Nephron progenitor cell (in vitro differentiated cells): ENCODE data around the gene OLFM1.
A peak's percentile ranks its signal among the peaks of the same experiment; 100 is the strongest.

Source experiments
- DNase-seq: peaks from one replicate; pipeline ENCODE4 v3.0.0; 2021
- H3K27ac Mint-ChIP-seq: 2 replicates; pipeline ENCODE4 v1.8.0; 2021; ENCODE audit warnings: mild to moderate bottlenecking, moderate library complexity, mixed read lengths
- H3K27me3 Mint-ChIP-seq: 2 replicates; pipeline ENCODE4 v1.8.0; 2021; ENCODE audit warnings: mild to moderate bottlenecking, low read depth, mixed read lengths; ENCODE audit not compliant: poor library complexity
- H3K36me3 Mint-ChIP-seq: 2 replicates; pipeline ENCODE4 v1.8.0; 2021; ENCODE audit warnings: low read depth, mixed read lengths
- H3K4me1 Mint-ChIP-seq: 2 replicates; pipeline ENCODE4 v1.8.0; 2021; ENCODE audit warnings: mixed read lengths
- H3K4me3 Mint-ChIP-seq: 2 replicates; pipeline ENCODE4 v1.8.0; 2021; ENCODE audit warnings: mild to moderate bottlenecking, moderate library complexity, mixed read lengths
- H3K9me3 Mint-ChIP-seq: 2 replicates; pipeline ENCODE4 v1.8.0; 2021; ENCODE audit warnings: mild to moderate bottlenecking, moderate library complexity, mixed read lengths
- TF ChIP-seq, protein P1 (sequence below): fragments of 200-600 bp; sonication (generic); IDR thresholded peaks from 2 replicates; pipeline ENCODE4 v1.5.0; 2021; ENCODE audit warnings: antibody characterized with exemption

The OLFM1 gene

DNA sequence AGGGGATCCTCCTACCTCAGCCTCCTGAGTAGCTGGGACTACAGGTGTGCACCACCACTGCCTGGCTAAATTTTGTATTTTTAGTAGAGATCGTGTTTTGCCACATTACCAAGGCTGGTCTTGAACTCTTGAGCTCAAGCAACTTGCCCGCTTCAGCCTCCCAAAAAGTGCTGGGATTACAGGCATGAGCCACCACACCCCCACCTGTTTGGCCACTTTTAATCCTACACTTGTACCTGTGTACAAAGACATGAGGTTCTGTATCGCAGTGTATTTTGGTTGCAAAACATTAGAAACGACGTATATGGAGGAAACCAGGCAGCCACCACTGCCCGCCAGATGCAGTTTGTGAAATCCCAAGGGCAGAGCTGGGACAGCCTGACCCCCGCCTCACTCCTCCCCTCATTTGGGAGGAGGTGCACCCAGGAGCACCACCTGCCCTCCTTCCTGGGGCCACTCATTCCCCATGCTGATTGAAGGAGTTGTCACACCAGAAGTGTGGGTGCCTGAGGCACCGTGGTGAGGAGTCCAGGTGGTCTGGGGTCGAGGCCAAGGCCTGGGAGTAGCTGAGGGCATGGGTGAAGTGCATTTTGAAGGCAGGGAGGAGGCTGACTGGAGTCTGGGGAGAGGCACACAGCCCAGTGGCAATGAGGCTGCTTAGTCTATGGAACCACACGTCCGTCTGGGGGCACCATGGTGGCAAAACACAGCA lies 39.3 kb upstream of the OLFM1 start:
- Mint-ChIP-seq H3K9me3 (peaks cover 10% of the 10 kb centered on the region), H3K4me1 (peaks cover 21% of the 10 kb centered on the region), H3K36me3 (no peaks in the 10 kb centered on the region), H3K27ac (peak overlapping the region; percentile 29), H3K27me3 (peaks cover 16% of the 10 kb centered on the region), H3K4me3 (no peak overlapping the region)
- no peak for DNase-seq
- TF ChIP-seq, protein P1, sequence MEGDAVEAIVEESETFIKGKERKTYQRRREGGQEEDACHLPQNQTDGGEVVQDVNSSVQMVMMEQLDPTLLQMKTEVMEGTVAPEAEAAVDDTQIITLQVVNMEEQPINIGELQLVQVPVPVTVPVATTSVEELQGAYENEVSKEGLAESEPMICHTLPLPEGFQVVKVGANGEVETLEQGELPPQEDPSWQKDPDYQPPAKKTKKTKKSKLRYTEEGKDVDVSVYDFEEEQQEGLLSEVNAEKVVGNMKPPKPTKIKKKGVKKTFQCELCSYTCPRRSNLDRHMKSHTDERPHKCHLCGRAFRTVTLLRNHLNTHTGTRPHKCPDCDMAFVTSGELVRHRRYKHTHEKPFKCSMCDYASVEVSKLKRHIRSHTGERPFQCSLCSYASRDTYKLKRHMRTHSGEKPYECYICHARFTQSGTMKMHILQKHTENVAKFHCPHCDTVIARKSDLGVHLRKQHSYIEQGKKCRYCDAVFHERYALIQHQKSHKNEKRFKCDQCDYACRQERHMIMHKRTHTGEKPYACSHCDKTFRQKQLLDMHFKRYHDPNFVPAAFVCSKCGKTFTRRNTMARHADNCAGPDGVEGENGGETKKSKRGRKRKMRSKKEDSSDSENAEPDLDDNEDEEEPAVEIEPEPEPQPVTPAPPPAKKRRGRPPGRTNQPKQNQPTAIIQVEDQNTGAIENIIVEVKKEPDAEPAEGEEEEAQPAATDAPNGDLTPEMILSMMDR, result no peak

DNA sequence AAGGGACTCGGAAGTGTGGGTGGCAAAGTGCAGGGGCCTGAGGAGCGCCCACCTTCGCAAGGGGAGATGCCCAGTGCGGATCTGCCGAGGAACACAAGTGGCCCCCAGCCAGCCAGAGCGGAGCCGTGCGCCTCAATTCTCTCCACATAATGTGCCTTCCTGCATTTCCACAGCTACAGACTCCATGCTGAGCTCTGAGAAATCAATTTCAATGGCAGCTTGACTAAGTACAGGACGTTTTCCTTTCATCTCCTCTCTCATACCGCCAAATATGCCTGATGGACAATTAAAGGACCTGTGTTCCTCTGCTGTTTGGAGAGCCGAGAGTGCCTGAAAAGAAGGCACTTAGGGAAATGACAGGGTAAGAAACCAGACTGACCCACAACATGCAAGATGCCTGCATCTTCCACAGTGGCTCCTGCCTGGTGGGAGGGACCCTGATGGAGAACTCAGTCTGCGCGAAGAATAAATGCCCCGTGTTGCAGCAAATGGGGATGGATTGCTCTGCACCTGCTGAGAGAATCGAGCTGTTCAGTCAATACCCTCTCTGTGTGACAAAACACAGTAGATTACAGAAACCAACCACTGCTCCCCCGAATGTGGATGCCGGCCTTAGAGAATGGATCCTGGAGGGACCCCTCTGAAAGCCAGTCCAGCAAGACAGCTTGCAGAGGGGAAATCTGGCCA lies 38.6 kb upstream of the OLFM1 start:
- H3K4me1 Mint-ChIP-seq, result peaks cover 21% of the 10 kb centered on the region
- TF ChIP-seq, protein P1, result no peak
- H3K27me3 Mint-ChIP-seq, result peaks cover 15% of the 10 kb centered on the region
- no peak for DNase-seq
- H3K27ac Mint-ChIP-seq, result no peak overlapping the region
- H3K9me3 Mint-ChIP-seq, result peaks cover 11% of the 10 kb centered on the region
- no peaks in the 10 kb centered on the region for H3K36me3 Mint-ChIP-seq
- no peak overlapping the region for H3K4me3 Mint-ChIP-seq

DNA sequence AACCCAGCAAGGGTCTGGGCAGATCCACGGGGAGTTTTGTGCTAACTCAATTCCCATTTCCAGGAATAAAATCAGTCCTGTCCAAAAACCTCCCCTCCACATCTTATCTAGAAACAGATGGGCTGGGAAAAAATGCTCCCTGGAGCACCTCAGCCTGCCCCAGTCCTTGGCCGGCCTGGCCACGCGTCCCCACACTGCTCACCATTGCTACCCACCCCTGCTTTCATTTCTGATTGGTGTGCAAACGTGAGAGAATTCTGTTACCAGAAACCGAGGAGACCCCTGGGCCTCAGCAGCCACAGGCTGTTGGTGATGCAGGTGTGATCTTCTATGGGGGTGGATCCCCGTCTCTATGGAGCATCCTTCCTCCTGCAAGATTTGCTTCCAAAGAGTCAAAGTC lies 38.0 kb upstream of the OLFM1 start:
- no peak for DNase-seq
- Mint-ChIP-seq H3K36me3 (no peaks in the 10 kb centered on the region), H3K4me1 (peaks cover 16% of the 10 kb centered on the region), H3K27me3 (peaks cover 17% of the 10 kb centered on the region), H3K4me3 (no peak overlapping the region), H3K9me3 (peaks cover 16% of the 10 kb centered on the region), H3K27ac (no peak overlapping the region)
- TF ChIP-seq, protein P1, result no peak

DNA sequence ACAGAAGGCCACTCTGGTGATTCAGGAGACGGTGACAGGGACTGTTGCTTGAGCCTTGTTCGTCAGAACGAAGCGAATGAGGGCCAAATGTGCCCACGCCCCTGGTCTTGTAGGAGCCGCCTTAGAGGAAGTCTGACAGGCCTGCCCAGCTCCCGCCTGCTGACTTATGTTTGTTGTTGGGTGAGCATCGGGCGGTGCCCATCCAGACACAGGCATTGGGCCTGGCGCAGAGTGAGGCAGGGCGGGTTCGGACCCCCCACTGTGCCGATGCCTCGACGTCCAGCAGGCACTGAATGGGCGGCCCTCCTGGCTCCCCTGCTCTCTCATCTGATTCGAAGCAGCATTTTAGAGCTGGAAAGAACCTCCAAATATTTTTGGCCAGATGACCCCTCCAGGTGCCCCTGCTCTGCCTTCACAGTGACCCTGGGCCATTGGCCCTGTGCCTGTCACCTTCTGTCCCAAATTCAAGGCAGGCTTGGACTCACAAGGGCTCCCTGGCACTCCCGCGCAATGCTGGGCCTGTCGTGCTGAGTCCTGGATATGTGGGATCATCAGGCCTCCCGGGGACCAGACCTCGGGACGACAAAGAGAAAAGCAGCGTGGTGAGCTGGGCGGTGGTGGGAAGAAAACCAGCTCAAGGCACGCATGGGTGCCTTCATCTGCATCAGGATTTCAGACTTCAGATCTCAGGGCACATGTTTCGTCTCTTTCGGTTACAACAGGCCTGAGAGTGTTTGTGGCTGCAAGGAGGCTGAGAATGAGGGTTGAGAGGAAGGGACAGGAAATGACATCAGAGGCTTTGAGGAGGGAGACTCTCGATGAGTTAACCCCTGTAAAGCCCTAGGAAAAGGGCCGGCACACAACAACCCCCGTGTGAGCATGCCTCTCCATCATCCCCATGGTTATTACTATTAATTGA lies 37.1 kb upstream of the OLFM1 start:
- no peaks in the 10 kb centered on the region for H3K36me3 Mint-ChIP-seq
- peaks cover 17% of the 10 kb centered on the region for H3K9me3 Mint-ChIP-seq
- peaks cover 7% of the 10 kb centered on the region for H3K4me1 Mint-ChIP-seq
- DNase-seq, result no peak
- H3K4me3 Mint-ChIP-seq, result no peak overlapping the region
- TF ChIP-seq, protein P1, result no peak
- H3K27me3 Mint-ChIP-seq, result peaks cover 20% of the 10 kb centered on the region
- no peak overlapping the region for H3K27ac Mint-ChIP-seq

DNA sequence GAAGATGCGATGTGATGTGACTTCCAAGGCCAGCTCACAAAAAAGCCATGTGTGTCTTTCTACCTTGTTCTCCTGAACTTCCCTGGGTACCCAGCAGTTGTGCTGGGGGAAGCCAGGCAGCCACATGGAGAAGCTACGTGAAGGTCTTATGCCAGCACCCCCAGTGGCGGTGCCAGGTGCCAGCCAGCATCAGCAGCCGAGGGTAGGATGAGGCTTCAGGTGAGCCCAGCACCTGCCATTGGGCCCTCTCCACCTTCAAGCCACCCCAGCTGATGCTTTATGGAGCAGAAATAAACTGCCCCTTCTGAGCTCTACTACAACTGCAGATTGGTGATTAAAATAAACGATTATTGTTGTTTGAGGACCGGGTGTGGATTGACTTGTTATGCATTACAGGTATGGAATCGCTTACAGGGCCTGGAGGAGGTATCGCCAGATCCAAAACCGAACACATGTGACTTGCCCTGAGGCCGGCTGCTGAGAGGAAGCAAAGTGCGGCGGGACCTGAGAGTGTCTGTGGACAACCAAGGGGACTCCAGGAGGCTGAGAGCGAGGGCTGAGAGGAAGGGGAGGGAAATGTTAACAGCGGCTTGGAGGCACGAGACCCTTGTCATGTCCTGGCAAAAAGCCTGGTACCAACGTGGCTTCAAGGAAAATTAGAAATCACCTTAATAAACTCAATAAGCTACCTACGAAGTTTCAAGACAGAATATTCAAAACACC lies 36.0 kb upstream of the OLFM1 start:
- no peak overlapping the region for H3K4me3 Mint-ChIP-seq
- TF ChIP-seq, protein P1, result no peak

More for the DNA sequence above, 36.0 kb upstream of the OLFM1 start:
- Mint-ChIP-seq H3K27me3 (peaks cover 20% of the 10 kb centered on the region), H3K9me3 (peaks cover 17% of the 10 kb centered on the region), H3K4me1 (peaks cover 4% of the 10 kb centered on the region), H3K36me3 (no peaks in the 10 kb centered on the region), H3K27ac (no peak overlapping the region)
- DNase-seq, result no peak
